Activated T-helper 1 cell treated with anti-CD3 and anti-CD28 coated beads, Interleukin-2, amount 50 U/mL, for 16 hours (primary cell): ENCODE results near the gene NOS3.

Source experiments
- DNase-seq, 2 donors: peaks; one replicate each; pipeline ENCODE4 v3.0.0-alpha.2; 2020; ENCODE audit warnings: low read depth in 1 of 2, low spot score in 1 of 2

NOS3 gene

GRCh38 chr7:150952331-150953050 lies 38.3 kb upstream of the NOS3 start:
- DNase-seq, result no peak

GRCh38 chr7:150953061-150953997 lies 37.5 kb upstream of the NOS3 start:
- DNase-seq, result no peak

GRCh38 chr7:150954201-150954985 lies 36.4 kb upstream of the NOS3 start:
- no peak for DNase-seq

GRCh38 chr7:150954986-150955518 lies 35.8 kb upstream of the NOS3 start:
- DNase-seq, result no peak

- no peak for DNase-seq
Measured at GRCh38 chr7:150955519-150956394, 35.1 kb upstream of the NOS3 start.

- DNase-seq, result no peak
Measured at GRCh38 chr7:150956395-150957132, 34.3 kb upstream of the NOS3 start.

- no peak for DNase-seq
Measured at GRCh38 chr7:150957133-150958020, 33.4 kb upstream of the NOS3 start.

- DNase-seq, result no peak
Measured at GRCh38 chr7:150958062-150958552, 32.7 kb upstream of the NOS3 start.

GRCh38 chr7:150958597-150958996 lies 32.2 kb upstream of the NOS3 start:
- DNase-seq, result no peak

GRCh38 chr7:150959081-150959480 lies 31.7 kb upstream of the NOS3 start:
- no peak for DNase-seq

- no peak for DNase-seq
Measured at GRCh38 chr7:150959739-150960734, 30.8 kb upstream of the NOS3 start.

GRCh38 chr7:150961510-150962289 lies 29.1 kb upstream of the NOS3 start:
- no peak for DNase-seq

GRCh38 chr7:150962290-150962552 lies 28.6 kb upstream of the NOS3 start:
- no peak for DNase-seq

GRCh38 chr7:150962553-150963399 lies 28.0 kb upstream of the NOS3 start:
- peak; percentile 29 to 38 for DNase-seq

- DNase-seq, result no peak
Measured at GRCh38 chr7:150963707-150964559, 26.9 kb upstream of the NOS3 start.
